Left renal pelvis (tissue), 4 donors: Measurements from ENCODE around the gene TENT4A. TPM values are rescaled to one million over a fixed set of nuclear protein-coding genes. Genes with fewer than 3 reads are reported as not detected.

ENCODE experiments used
- DNase-seq, 4 donors: peaks; one replicate each; pipeline ENCODE4 v3.0.0-alpha.2; 2013; ENCODE audit warnings: low read depth in 4 of 4, low spot score in 3 of 4
- polyA plus RNA-seq, 4 donors: library from polyadenylated mRNA; unstranded; fragments of 120-200 nt; gene quantifications; one replicate each; pipeline ENCODE4 v1.2.1, GENCODE V29; 2013; ENCODE audit not compliant: insufficient read length in 4 of 4

Gene TENT4A
- polyA plus RNA-seq, 4 donors = 24.3 to 35.6 (median 25.8) TPM

- DNase-seq = no peak
Measured at GRCh38 chr5:6700074-6700684, 13.1 kb upstream of the TENT4A start.

GRCh38 chr5:6700685-6701355 is 12.4 kb upstream of the TENT4A start:
- no peak for DNase-seq

GRCh38 chr5:6701491-6701890 is 11.7 kb upstream of the TENT4A start:
- DNase-seq = no peak

GRCh38 chr5:6702633-6703032 is 10.6 kb upstream of the TENT4A start:
- no peak for DNase-seq

- DNase-seq = no peak
Measured at GRCh38 chr5:6703806-6704205, 9.4 kb upstream of the TENT4A start.

- no peak for DNase-seq
Measured at GRCh38 chr5:6704361-6704851, 8.8 kb upstream of the TENT4A start.

- DNase-seq = no peak
Measured at GRCh38 chr5:6705088-6705487, 8.1 kb upstream of the TENT4A start.

- DNase-seq = no peak
Measured at GRCh38 chr5:6705959-6706358, 7.3 kb upstream of the TENT4A start.

GRCh38 chr5:6707852-6708251 is 5.4 kb upstream of the TENT4A start:
- no peak for DNase-seq

GRCh38 chr5:6708814-6709213 is 4.4 kb upstream of the TENT4A start:
- DNase-seq = no peak

GRCh38 chr5:6710070-6710469 is 3.2 kb upstream of the TENT4A start:
- no peak for DNase-seq

- DNase-seq = no peak
Measured at GRCh38 chr5:6710551-6711318, 2.5 kb upstream of the TENT4A start.

GRCh38 chr5:6711409-6712141 is 1.7 kb upstream of the TENT4A start:
- DNase-seq = no peak

- peak in 1 of 4 donors; percentile 5 for DNase-seq
Measured at GRCh38 chr5:6712142-6712576, 1.1 kb upstream of the TENT4A start.

GRCh38 chr5:6712577-6713273 is 507 bp upstream of the TENT4A start:
- peak; percentile 92 to 94 (median 93) for DNase-seq

- DNase-seq = peak in 1 of 4 donors; percentile 5
Measured at GRCh38 chr5:6714226-6715041, 1.2 kb downstream of the TENT4A start.

- no peak for DNase-seq
Measured at GRCh38 chr5:6715271-6715670, 2.0 kb downstream of the TENT4A start.

GRCh38 chr5:6715758-6716628 is 2.8 kb downstream of the TENT4A start:
- no peak for DNase-seq
